ENCODE measurements around the gene CMTM8. TPM values are rescaled to one million over a fixed set of nuclear protein-coding genes. Genes with fewer than 3 reads are reported as not detected.

Gene CMTM8
- total RNA-seq, 2 experiments from 2014 or later: 6.4 to 6.9 TPM

GRCh38 chr3:32285891-32286290, 47.4 kb downstream of the CMTM8 start:
- intact Hi-C loops (cut with micrococcal nuclease): no loop called here
- no peak for DNase-seq
- H3K4me1 Mint-ChIP-seq (ENCODE audit: low read depth): peaks cover 7% of the 10 kb centered on the region
- no peak overlapping the region for H3K4me3 Mint-ChIP-seq
- H3K9me3 Mint-ChIP-seq: no peaks in the 10 kb centered on the region
- no peaks in the 10 kb centered on the region for H3K36me3 Mint-ChIP-seq (ENCODE audit: low read depth)
- no peaks in the 10 kb centered on the region for H3K27me3 Mint-ChIP-seq
- no peak for ATAC-seq
- ChIA-PET POLR2A (interaction anchor here (1.3 kb wide), 1 partner anchor 10 kb away, joined by 3 read pairs; no protein-coding TSS in a partner anchor), CTCF (interaction anchor here (1.1 to 2.2 kb wide), 4 partner anchors 10 to 182 kb away, joined by 4 to 17 read pairs (median 6); no protein-coding TSS in a partner anchor)
- TF ChIP-seq CTCF (IDR thresholded peaks at IDR 0.05): no peak
- no peak overlapping the region for H3K27ac Mint-ChIP-seq

DNA sequence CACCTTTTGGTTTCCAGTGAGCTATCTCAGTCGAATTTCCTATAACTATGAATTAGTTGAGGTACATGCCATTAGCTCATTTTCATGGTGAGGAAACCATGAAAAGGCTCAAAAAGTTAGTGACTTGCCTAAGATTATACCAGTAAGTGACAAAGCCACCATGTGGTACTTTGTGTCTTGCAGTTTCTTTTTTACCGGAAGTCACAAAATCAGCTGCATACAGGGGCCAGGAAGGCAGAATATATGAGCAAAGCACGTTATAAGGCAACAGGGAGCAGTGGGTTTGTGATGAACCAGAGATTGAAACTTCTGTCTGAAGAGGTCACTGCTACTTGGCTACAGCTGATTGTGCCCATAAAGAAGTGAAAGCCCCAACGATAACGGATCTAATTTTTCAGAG, 50.3 kb downstream of the CMTM8 start:
- CTCF ChIA-PET: interaction anchor here (0.9 to 2.1 kb wide), 12 partner anchors 9 to 193 kb away, joined by 3 to 11 read pairs (median 4); no protein-coding TSS in a partner anchor
- Mint-ChIP-seq H3K36me3 (ENCODE audit: low read depth) (no peaks in the 10 kb centered on the region), H3K9me3 (no peaks in the 10 kb centered on the region), H3K4me1 (ENCODE audit: low read depth) (peaks cover 7% of the 10 kb centered on the region), H3K27ac (peak overlapping the region; percentile 54), H3K4me3 (no peak overlapping the region), H3K27me3 (no peaks in the 10 kb centered on the region)
- DNase-seq (no peak), ATAC-seq (peak; percentile 81)
- no peak for TF ChIP-seq CTCF (IDR thresholded peaks at IDR 0.05)
- POLR2A ChIA-PET: interaction anchor here (1.1 kb wide), 1 partner anchor 16 kb away, joined by 3 read pairs; no protein-coding TSS in a partner anchor
- intact Hi-C loops (cut with micrococcal nuclease): no loop called here

DNA sequence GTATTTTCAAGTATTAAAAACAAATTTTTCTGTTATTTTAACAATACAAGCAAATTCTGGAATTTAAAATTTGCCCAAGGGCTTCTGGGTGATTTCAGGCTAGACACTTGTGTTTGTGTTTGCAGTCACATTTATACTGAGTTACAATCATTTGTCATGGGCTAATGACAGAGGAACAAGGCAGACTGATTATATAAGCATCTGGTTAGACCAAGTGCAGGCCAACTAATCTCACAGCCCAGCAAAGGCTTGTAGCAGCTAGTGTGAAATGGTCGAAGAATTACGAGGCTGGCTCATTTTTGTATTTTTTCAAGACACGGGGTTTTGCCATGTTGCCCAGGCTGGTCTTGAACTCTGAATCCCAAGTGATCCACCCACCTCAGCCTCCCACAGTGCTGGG, 52.1 kb downstream of the CMTM8 start:
- ChIA-PET POLR2A (no interaction called here), CTCF (interaction anchor here (0.7 to 1.4 kb wide), 2 partner anchors 114 to 177 kb away, joined by 3 to 4 read pairs; no protein-coding TSS in a partner anchor)
- no peak overlapping the region for H3K4me3 Mint-ChIP-seq
- no peak overlapping the region for H3K27ac Mint-ChIP-seq
- DNase-seq (no peak), ATAC-seq (no peak)
- no peaks in the 10 kb centered on the region for H3K36me3 Mint-ChIP-seq (ENCODE audit: low read depth)
- peaks cover 7% of the 10 kb centered on the region for H3K4me1 Mint-ChIP-seq (ENCODE audit: low read depth)
- H3K9me3 Mint-ChIP-seq: no peaks in the 10 kb centered on the region
- no peak for TF ChIP-seq CTCF (IDR thresholded peaks at IDR 0.05)
- intact Hi-C loops (cut with micrococcal nuclease): no loop called here
- no peaks in the 10 kb centered on the region for H3K27me3 Mint-ChIP-seq

DNA sequence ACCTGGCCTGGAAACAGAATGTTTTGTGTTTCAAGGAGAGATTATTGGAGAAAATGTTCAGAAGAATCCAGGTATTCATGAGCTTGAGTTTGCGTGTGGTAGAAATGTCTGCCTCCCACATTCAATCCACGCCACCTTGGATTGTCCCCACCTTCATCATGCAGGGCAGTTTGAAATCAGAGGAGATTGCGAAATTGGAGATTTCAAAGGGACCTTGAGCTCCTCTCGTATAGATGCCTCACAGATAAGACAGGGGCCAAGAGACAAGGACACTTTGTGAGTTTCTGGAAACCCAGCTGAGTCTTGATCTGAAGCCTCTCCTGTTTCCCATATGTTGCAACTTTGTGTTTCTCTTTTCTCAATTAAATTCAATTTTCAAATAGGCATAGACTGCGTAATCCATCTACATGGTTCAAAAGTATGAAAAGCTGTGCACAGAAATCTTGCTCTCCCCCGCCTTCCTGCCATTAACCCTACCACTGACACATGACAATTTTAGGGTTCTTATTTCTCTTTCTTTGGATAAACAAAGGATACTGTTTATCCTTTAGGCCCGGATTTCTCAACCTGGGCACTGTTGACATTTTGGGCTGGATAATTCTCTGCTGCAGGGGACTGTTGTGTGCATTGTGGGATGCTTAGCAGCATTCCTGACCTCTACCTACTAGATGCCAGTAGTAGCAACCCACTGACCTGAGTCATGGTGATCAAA, 53.8 kb downstream of the CMTM8 start:
- H3K4me1 Mint-ChIP-seq (ENCODE audit: low read depth): peaks cover 15% of the 10 kb centered on the region
- no peak overlapping the region for H3K27ac Mint-ChIP-seq
- no peak overlapping the region for H3K4me3 Mint-ChIP-seq
- no peaks in the 10 kb centered on the region for H3K36me3 Mint-ChIP-seq (ENCODE audit: low read depth)
- TF ChIP-seq CTCF (IDR thresholded peaks at IDR 0.05): no peak
- no peak for DNase-seq
- H3K27me3 Mint-ChIP-seq: no peaks in the 10 kb centered on the region
- ChIA-PET POLR2A (interaction anchor here (1.2 kb wide), 1 partner anchor 43 kb away, joined by 3 read pairs; no protein-coding TSS in a partner anchor), CTCF (interaction anchor here (0.7 to 1.1 kb wide), 3 partner anchors 43 to 176 kb away, joined by 3 read pairs; no protein-coding TSS in a partner anchor)
- no peak for ATAC-seq
- intact Hi-C loops (cut with micrococcal nuclease): no loop called here
- no peaks in the 10 kb centered on the region for H3K9me3 Mint-ChIP-seq

GRCh38 chr3:32293903-32294302, 55.4 kb downstream of the CMTM8 start:
- DNase-seq: no peak

More at GRCh38 chr3:32293903-32294302, 55.4 kb downstream of the CMTM8 start:
- H3K4me3 Mint-ChIP-seq: no peak overlapping the region
- no peaks in the 10 kb centered on the region for H3K9me3 Mint-ChIP-seq
- H3K27me3 Mint-ChIP-seq: no peaks in the 10 kb centered on the region
- ChIA-PET POLR2A (no interaction called here), CTCF (interaction anchor here (1.0 to 3.8 kb wide), 3 partner anchors 8 to 46 kb away, joined by 4 to 17 read pairs (median 4); no protein-coding TSS in a partner anchor)
- H3K36me3 Mint-ChIP-seq (ENCODE audit: low read depth): no peaks in the 10 kb centered on the region
- TF ChIP-seq CTCF (IDR thresholded peaks at IDR 0.05): no peak
- intact Hi-C loops (cut with micrococcal nuclease): no loop called here
- H3K4me1 Mint-ChIP-seq (ENCODE audit: low read depth): peaks cover 17% of the 10 kb centered on the region
- no peak overlapping the region for H3K27ac Mint-ChIP-seq
- ATAC-seq: no peak
